Adipocyte (in vitro differentiated cells): ENCODE measurements around the gene FILIP1.

Source experiments
- DNase-seq: peaks from one replicate; pipeline ENCODE4 v3.0.0-alpha.2; 2015; ENCODE audit warnings: low read depth
- H3K27me3 ChIP-seq: replicated peaks from 2 replicates; pipeline ENCODE4 v1.7.0; 2013; ENCODE audit warnings: mild to moderate bottlenecking, low read length, moderate library complexity; ENCODE audit not compliant: control insufficient read depth, insufficient read depth
- H3K36me3 ChIP-seq: 2 replicates; pipeline ENCODE4 v1.7.0; 2013; ENCODE audit warnings: low read length, mild to moderate bottlenecking, moderate library complexity; ENCODE audit not compliant: control insufficient read depth, insufficient read depth, severe bottlenecking
- H3K4me1 ChIP-seq: 2 replicates; pipeline ENCODE4 v1.7.0; 2013; ENCODE audit warnings: mild to moderate bottlenecking, low read length, moderate library complexity; ENCODE audit not compliant: control insufficient read depth, insufficient read depth
- H3K4me3 ChIP-seq: 2 replicates; pipeline ENCODE4 v1.7.0; 2013; ENCODE audit warnings: mild to moderate bottlenecking, low read length, moderate library complexity
- H3K9ac ChIP-seq: 2 replicates; pipeline ENCODE4 v1.7.0; 2013; ENCODE audit warnings: mild to moderate bottlenecking, low read length, moderate library complexity
- H3K9me3 ChIP-seq: 2 replicates; pipeline ENCODE4 v1.7.0; 2013; ENCODE audit warnings: mild to moderate bottlenecking, low read length, moderate library complexity; ENCODE audit not compliant: control insufficient read depth

FILIP1 gene, protein sequence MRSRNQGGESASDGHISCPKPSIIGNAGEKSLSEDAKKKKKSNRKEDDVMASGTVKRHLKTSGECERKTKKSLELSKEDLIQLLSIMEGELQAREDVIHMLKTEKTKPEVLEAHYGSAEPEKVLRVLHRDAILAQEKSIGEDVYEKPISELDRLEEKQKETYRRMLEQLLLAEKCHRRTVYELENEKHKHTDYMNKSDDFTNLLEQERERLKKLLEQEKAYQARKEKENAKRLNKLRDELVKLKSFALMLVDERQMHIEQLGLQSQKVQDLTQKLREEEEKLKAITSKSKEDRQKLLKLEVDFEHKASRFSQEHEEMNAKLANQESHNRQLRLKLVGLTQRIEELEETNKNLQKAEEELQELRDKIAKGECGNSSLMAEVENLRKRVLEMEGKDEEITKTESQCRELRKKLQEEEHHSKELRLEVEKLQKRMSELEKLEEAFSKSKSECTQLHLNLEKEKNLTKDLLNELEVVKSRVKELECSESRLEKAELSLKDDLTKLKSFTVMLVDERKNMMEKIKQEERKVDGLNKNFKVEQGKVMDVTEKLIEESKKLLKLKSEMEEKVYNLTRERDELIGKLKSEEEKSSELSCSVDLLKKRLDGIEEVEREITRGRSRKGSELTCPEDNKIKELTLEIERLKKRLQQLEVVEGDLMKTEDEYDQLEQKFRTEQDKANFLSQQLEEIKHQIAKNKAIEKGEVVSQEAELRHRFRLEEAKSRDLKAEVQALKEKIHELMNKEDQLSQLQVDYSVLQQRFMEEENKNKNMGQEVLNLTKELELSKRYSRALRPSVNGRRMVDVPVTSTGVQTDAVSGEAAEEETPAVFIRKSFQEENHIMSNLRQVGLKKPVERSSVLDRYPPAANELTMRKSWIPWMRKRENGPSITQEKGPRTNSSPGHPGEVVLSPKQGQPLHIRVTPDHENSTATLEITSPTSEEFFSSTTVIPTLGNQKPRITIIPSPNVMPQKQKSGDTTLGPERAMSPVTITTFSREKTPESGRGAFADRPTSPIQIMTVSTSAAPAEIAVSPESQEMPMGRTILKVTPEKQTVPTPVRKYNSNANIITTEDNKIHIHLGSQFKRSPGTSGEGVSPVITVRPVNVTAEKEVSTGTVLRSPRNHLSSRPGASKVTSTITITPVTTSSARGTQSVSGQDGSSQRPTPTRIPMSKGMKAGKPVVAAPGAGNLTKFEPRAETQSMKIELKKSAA (N-terminal part only)

DNA sequence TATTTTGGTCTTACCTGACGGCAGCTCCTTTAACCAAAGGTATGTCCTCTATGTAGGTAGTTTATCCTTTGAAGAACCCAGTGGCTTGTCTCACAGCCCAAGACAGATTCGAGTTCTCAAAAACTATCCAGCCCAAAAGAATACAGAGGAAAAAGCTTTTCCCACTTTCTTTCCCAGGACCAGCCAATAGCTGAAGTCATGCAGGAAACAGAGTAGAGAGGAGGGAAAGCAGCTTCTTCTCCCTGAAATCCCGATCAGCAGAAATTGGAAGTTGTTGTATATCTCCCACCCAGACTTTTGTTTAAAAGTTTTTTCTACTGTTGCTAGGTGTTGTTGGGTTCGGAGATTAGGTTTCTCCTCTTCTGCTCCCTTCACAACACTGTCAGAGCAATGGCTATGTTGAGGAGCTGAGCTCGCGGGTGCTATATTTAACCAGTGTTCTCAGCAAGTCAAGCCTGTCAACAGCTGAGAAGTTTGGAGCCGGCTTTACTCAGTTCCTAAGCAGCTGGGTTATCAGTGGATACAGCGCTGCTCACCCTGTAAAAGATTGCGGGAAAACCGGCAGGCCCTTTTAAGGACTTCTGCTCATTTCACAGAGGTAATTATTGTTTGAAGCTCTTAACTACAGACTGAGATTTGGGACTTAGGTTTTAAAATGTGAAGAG is at the start of gene FILIP1:
TSS of gene FILIP1 (minus strand) at position 401 of the 665 bp plus-strand sequence. CDS start 78,828 bp downstream, outside the sequence.
- Histone ChIP-seq H3K9ac (peak within 1 kb of the TSS; percentile 84), H3K4me1 (peaks cover 36% of the 10 kb centered on the region), H3K9me3 (no peaks in the 10 kb centered on the region), H3K4me3 (peak within 1 kb of the TSS; percentile 85), H3K36me3 (no peaks in the 10 kb centered on the region), H3K27me3 (no peaks in the 10 kb centered on the region)
- DNase-seq, result peak; percentile 32

DNA sequence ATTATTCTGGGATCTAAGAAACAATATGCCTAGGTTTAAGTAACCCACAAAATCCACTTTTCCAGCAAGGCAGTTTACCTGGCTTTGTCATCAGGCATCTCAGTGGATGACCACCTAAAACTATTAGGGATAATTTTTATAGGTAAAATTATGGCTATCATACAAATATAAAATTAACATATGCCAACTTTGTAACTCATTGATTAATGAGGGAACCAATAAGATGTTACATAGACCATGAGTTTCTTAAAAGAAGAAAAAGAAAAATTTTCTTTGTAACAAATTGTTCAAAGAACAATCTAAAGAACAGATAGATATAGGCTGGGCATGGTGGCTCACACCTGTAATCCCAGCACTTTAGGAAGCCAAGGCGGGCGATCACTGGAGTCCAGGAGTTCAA is 49.7 kb upstream of the FILIP1 start:
- Histone ChIP-seq H3K36me3 (no peaks in the 10 kb centered on the region), H3K27me3 (no peaks in the 10 kb centered on the region), H3K4me1 (peaks cover 10% of the 10 kb centered on the region), H3K9ac (no peak overlapping the region), H3K9me3 (no peaks in the 10 kb centered on the region), H3K4me3 (no peak overlapping the region)
- DNase-seq, result no peak

DNA sequence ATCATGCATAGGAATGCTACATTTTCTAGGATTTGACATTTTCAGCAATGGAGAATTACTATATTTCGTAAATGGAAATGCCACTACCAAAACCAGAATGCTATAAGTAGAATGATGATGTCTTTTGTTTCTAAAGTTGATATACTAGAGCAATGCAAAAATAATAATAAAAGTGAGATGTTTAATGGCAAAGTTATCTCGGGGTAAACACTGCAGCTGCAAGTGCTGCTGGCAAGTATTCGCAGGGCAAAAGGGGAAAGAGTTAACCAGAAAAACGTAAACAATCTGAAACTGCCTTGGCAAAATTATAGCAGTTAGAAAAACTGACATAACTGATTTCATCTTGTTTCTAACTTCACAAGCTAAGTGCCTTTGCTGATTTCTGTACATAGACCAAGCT is 45.5 kb upstream of the FILIP1 start:
- no peaks in the 10 kb centered on the region for H3K36me3 ChIP-seq
- no peaks in the 10 kb centered on the region for H3K27me3 ChIP-seq
- DNase-seq, result no peak
- no peaks in the 10 kb centered on the region for H3K4me1 ChIP-seq
- no peak overlapping the region for H3K9ac ChIP-seq
- no peak overlapping the region for H3K4me3 ChIP-seq
- no peaks in the 10 kb centered on the region for H3K9me3 ChIP-seq

DNA sequence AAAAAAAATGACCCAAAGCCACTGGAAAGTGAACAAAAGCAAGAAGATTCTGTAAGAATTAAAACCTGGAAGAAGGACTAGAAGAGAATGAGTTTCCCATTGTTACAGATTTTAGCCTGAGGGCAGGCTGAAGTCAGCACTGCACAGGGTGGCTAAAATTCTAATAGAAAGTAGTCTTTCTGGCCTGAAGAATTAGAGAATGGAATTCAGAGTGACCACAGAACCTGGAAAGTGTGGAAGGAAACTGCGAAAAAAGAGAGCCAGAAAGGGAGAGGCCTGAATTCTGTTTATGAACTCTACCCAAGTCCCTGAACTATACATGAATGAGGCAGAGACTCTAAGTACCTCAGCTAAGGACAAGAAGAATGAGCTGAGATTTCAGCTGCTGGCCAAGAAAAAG is 38.9 kb upstream of the FILIP1 start:
- Histone ChIP-seq H3K4me1 (peaks cover 33% of the 10 kb centered on the region), H3K9ac (no peak overlapping the region), H3K4me3 (no peak overlapping the region), H3K36me3 (no peaks in the 10 kb centered on the region), H3K27me3 (no peaks in the 10 kb centered on the region), H3K9me3 (no peaks in the 10 kb centered on the region)
- peak; percentile 72 for DNase-seq

DNA sequence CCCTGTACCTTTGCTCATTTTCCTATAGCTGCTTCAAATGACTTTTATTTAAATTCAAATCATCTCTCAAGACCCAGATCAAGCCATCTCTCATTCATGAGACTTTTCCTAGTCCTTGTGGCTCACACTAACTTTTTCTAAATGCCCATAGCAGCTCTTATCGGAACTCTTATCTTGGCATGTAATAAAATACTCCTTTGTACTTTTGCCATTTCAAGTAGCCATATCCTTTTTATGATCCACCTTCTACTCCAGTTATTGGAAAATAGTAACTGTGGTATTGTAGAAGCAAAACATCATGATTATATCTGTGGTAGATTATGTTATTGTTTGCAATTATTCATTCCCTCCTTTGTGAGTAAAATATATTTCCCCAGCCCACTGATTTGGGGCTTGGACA is 37.6 kb upstream of the FILIP1 start:
- Histone ChIP-seq H3K4me3 (no peak overlapping the region), H3K9me3 (no peaks in the 10 kb centered on the region)

DNA sequence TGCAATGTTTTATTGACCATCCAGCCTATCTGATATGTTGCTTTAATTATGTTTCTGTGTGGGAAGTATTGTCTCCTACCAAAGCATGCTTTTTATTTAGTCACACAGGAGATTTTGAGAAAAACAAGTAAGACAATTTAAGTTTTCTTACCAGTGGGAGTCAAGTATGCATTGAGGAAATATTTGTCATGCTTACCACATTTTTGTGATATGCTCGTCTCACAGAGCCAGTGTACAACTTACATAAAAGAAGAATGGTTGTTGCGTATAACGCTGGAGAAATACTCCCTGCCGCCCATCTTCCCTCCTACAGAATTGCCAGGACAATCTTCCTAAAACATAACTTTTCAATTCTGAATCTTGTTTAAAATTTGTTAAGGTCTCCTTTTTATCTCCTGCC is 37.1 kb upstream of the FILIP1 start:
- Histone ChIP-seq H3K27me3 (no peaks in the 10 kb centered on the region), H3K9ac (no peak overlapping the region), H3K4me3 (no peak overlapping the region), H3K9me3 (no peaks in the 10 kb centered on the region), H3K4me1 (peaks cover 37% of the 10 kb centered on the region), H3K36me3 (no peaks in the 10 kb centered on the region)
- DNase-seq, result peak; percentile 44

More for the DNA sequence above, 37.6 kb upstream of the FILIP1 start:
- H3K4me1 ChIP-seq, result peaks cover 37% of the 10 kb centered on the region
- H3K9ac ChIP-seq, result no peak overlapping the region
- no peaks in the 10 kb centered on the region for H3K27me3 ChIP-seq
- no peak for DNase-seq
- H3K36me3 ChIP-seq, result no peaks in the 10 kb centered on the region

DNA sequence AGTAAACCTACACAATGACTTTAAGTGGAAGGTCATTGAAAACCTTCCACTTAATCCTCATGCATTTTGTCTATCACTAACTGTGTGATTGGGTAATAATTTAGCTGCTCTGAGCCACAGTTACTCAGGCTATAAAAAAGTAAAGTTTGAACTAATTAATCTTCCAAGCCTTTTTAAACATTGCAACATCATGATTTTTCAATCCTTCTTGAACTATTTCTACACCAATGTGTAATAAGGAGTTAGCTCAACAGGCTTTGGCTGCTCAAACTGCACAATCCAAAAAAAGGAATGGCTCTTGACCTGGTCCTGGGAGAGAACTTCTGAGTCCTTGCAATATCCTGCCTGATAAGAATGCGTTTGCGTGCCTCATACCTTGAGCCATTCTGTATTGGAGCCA is 34.8 kb upstream of the FILIP1 start:
- DNase-seq, result peak; percentile 68

DNA sequence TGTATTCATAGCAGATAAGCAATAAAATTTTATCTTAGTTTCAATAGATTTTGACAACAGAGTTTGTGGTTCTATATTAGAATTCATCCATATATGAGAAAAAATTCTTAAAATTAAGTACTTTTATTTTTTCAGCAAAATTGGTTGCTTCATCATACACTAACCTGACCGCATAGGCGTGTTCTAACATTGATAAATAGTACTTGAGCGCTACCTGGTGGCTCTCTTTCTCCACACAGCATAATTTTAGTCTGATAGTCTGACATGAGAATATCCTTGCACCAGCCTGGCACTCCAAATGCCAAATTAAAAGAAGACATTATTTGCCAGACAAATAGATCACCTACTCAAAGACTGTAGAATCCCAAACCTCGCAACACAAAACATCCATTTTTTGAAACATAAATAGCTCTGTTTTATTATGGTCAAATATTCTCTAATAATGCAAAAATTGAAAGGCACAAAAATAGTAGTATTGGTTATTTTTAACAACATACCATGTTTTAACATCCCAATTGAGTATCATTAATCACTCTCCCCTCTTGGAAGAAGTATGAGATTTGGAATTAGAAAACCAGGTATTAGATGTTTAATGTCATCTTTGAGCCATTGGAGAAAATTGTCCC is 33.0 kb upstream of the FILIP1 start:
- Histone ChIP-seq H3K4me1 (peaks cover 45% of the 10 kb centered on the region), H3K27me3 (no peaks in the 10 kb centered on the region), H3K9me3 (no peaks in the 10 kb centered on the region)

More for the DNA sequence above, 34.8 kb upstream of the FILIP1 start:
- peak overlapping the region; percentile 61 for H3K9ac ChIP-seq
- H3K27me3 ChIP-seq, result no peaks in the 10 kb centered on the region
- peaks cover 45% of the 10 kb centered on the region for H3K4me1 ChIP-seq
- H3K36me3 ChIP-seq, result no peaks in the 10 kb centered on the region
- no peaks in the 10 kb centered on the region for H3K9me3 ChIP-seq
- H3K4me3 ChIP-seq, result no peak overlapping the region

DNA sequence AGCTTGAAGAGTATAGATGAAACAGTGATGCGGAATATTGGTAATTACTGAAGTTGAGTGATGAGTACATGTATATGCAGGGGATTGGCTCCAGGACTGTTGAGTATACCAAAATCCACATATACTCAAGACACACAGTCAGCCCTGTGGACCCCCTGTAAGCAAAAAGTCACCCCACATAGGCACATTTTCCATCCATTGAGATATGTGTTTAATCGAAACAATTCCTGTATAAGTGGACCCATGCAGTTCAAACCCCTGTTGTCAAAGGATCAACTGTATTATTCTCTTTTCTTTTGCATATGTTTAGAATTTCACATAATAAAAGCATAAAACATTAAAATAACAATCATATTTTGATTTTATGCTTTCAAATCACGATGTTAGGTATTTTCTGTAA is 32.1 kb upstream of the FILIP1 start:
- Histone ChIP-seq H3K4me1 (peaks cover 40% of the 10 kb centered on the region), H3K9me3 (no peaks in the 10 kb centered on the region), H3K4me3 (no peak overlapping the region), H3K36me3 (no peaks in the 10 kb centered on the region), H3K9ac (no peak overlapping the region), H3K27me3 (no peaks in the 10 kb centered on the region)
- DNase-seq, result no peak

More for the DNA sequence above, 33.0 kb upstream of the FILIP1 start:
- no peaks in the 10 kb centered on the region for H3K36me3 ChIP-seq
- peak; percentile 91 for DNase-seq
- peak overlapping the region; percentile 61 for H3K9ac ChIP-seq
- H3K4me3 ChIP-seq, result no peak overlapping the region

DNA sequence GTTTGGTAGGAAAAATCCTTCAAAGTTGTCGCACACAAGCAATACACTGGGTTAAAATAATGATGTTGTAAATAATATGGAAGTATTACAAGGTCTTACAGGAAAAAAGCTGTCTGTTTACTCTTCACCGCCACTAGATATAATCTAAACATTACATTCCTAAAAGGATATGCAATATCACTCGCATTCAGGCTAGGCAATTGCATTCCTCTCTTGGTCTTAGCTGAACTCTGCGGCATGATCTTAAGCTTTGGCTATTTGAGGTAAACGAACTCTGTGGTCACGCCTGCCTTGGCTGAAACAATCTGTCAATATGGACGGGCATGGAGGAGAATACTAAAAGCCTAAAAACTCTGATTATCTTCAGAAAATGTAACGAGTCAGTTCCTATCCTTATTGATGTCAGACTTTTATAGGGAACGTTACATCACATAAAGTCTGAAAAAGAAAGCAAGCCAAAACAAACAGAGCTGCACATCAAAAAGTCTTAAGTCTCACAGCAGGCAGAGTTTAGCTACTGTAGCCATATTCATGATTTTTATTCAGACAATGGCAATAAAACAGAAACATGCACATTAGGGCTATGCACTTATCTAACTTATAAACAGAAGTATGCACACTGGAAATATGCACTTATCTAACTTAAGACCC is 30.8 kb upstream of the FILIP1 start:
- Histone ChIP-seq H3K27me3 (no peaks in the 10 kb centered on the region), H3K36me3 (no peaks in the 10 kb centered on the region), H3K9me3 (no peaks in the 10 kb centered on the region), H3K9ac (peak overlapping the region; percentile 2), H3K4me3 (peak overlapping the region; percentile 33), H3K4me1 (peaks cover 29% of the 10 kb centered on the region)
- DNase-seq, result peak; percentile 92
